PC-3 (cell line): ENCODE results near the gene PIP5K1C. TPM values are rescaled to one million over a fixed set of nuclear protein-coding genes. Genes with fewer than 3 reads are reported as not detected.
A peak's percentile ranks its signal among the peaks of the same experiment; 100 is the strongest.

Experiments
- ATAC-seq: fragments of 200-7000 bp; cut with Tn5 transposase; 2 replicates; pipeline ENCODE4 v1.9.1; 2020; ENCODE audit warnings: mild to moderate bottlenecking, moderate library complexity
- BruUV-seq: library from RNA; stranded (reverse); fragments of 400-500 nt; replicated peaks from 2 replicates; lab custom pipeline; 2021; lab: Mats Ljungman, UMichigan
- CTCF ChIA-PET: fragments of 300-600 bp; sonication (Branson Sonifier 250); formaldehyde crosslinking; loops from one replicate; lab custom pipeline; 2022; ENCODE audit warnings: antibody characterized with exemption; lab: Charles Lee
- POLR2A ChIA-PET: fragments of 300-600 bp; sonication (Branson Sonifier 250); formaldehyde crosslinking; loops from one replicate; lab custom pipeline; 2022; ENCODE audit warnings: antibody characterized with exemption; ENCODE audit not compliant: unreplicated experiment; lab: Charles Lee
- DNase-seq: peaks from one replicate; pipeline ENCODE4 v3.0.0-alpha.2; 2015
- H2AFZ ChIP-seq: fragments of 300-600 bp; sonication (generic); 2 replicates; pipeline ENCODE4 v1.6.0; 2016; ENCODE audit warnings: antibody characterized with exemption, low read length
- H3F3A ChIP-seq: fragments of 300-600 bp; sonication (generic); one replicate; pipeline ENCODE4 v1.6.0; 2017; ENCODE audit warnings: antibody characterized with exemption, low read length, control low read depth, mild to moderate bottlenecking; ENCODE audit not compliant: unreplicated experiment
- H3K27ac ChIP-seq: fragments of 300-600 bp; sonication (generic); 2 replicates; pipeline ENCODE4 v1.5.1; 2016; ENCODE audit warnings: mild to moderate bottlenecking, low read length
- H3K27me3 ChIP-seq: fragments of 300-600 bp; sonication (generic); 2 replicates; pipeline ENCODE4 v1.6.1; 2016; ENCODE audit warnings: low read length, mixed read lengths
- H3K36me3 ChIP-seq: fragments of 300-600 bp; sonication (generic); 2 replicates; pipeline ENCODE4 v1.6.1; 2016; ENCODE audit warnings: low read depth, mixed run types, low read length, mixed read lengths
- H3K4me1 ChIP-seq: fragments of 300-600 bp; sonication (generic); 2 replicates; pipeline ENCODE4 v1.5.1; 2016; ENCODE audit warnings: low read length; ENCODE audit not compliant: insufficient read depth
- H3K4me2 ChIP-seq: fragments of 300-600 bp; sonication (generic); 2 replicates; pipeline ENCODE4 v1.6.0; 2016; ENCODE audit warnings: low read length
- H3K4me3 ChIP-seq: fragments of 300-600 bp; sonication (generic); 2 replicates; pipeline ENCODE4 v1.5.1; 2016; ENCODE audit warnings: mild to moderate bottlenecking, low read length, mixed read lengths
- H3K79me2 ChIP-seq: fragments of 300-600 bp; sonication (generic); 2 replicates; pipeline ENCODE4 v1.6.1; 2017; ENCODE audit warnings: low read length, mixed read lengths
- H3K9ac ChIP-seq: fragments of 300-600 bp; sonication (generic); 2 replicates; pipeline ENCODE4 v1.6.0; 2016; ENCODE audit warnings: mild to moderate bottlenecking, low read length
- H3K9me2 ChIP-seq: fragments of 300-600 bp; sonication (generic); replicated peaks from 2 replicates; pipeline ENCODE4 v1.6.1; 2016; ENCODE audit warnings: mixed run types, low read length, mixed read lengths
- H3K9me3 ChIP-seq: fragments of 300-600 bp; sonication (generic); 2 replicates; pipeline ENCODE4 v1.6.1; 2016; ENCODE audit warnings: low read length, mixed read lengths
- H4K20me1 ChIP-seq: fragments of 300-600 bp; sonication (generic); 2 replicates; pipeline ENCODE4 v1.6.1; 2016; ENCODE audit warnings: low read length, mixed read lengths
- EZH2 ChIP-seq: fragments of 300-600 bp; sonication (generic); IDR thresholded peaks from one replicate; pipeline ENCODE4 v1.6.1; 2017; ENCODE audit warnings: antibody characterized with exemption, mild to moderate bottlenecking, low read length; ENCODE audit not compliant: unreplicated experiment
- EZH2phosphoT487 ChIP-seq: fragments of 300-600 bp; sonication (generic); IDR thresholded peaks from 2 replicates; pipeline ENCODE4 v1.6.1; 2018; ENCODE audit warnings: mild to moderate bottlenecking, antibody characterized with exemption, low read length, borderline replicate concordance
- intact Hi-C: fragments of 100-400 bp; cut with micrococcal nuclease; formaldehyde crosslinking; loops from 2 replicates; pipeline ENCODE4 v1.9.0; 2023
- total RNA-seq: library from RNA; depleted of rRNA; stranded (reverse); fragments of >200 nt; gene quantifications from 2 replicates; pipeline ENCODE4 v1.2.3, GENCODE V29; 2014
- TF ChIP-seq, protein P1 (sequence below): fragments of 300-600 bp; sonication (generic); conservative IDR thresholded peaks from 2 replicates; pipeline ENCODE4 v1.5.1; 2017; ENCODE audit warnings: antibody characterized with exemption, low read depth, mild to moderate bottlenecking, low read length

Gene PIP5K1C
- total RNA-seq, 1 experiment from 2014 or later: 16.1 TPM

DNA sequence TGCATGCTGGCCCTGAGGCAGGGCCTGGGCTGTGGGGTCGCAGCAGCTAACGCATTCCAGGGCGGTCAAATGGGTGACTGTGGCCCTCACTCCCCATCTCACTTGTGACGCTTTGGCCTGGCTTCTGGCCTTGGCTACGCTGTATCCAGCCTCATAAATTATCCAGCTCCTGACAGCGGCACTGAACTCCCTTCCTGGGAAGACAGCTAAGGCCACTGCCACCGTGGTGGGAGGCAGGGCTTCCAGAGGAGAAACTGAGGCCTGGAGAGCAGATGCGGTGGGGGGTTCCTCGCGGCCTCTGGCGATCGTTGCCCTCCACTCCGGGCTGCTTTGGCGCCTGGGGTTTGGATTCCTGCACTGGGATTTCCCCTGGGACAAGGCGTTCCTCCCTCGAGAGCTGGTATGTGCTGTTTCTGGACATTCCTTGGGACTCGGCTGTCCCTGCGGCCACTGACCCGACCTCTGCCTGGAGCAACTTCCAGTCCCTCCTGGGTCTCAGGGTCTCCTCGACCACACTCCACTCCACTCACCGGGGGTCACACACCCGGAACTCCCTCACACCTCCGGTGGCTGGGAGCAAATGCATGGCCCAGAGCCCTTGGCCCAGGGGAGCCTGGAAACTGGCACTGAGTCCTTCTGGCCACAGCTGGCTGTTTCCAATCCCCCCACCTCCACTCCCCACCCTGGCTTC, 97.0 kb downstream of the PIP5K1C start:
- DNase-seq: no peak
- H3K4me2 ChIP-seq: no peak overlapping the region
- no peaks in the 10 kb centered on the region for H3K36me3 ChIP-seq
- H4K20me1 ChIP-seq: no peaks in the 10 kb centered on the region
- no peaks in the 10 kb centered on the region for H3K79me2 ChIP-seq
- H3K4me1 ChIP-seq: peaks cover 16% of the 10 kb centered on the region; the same call in 1 of the 2 replicates
- H3K9me3 ChIP-seq: no peaks in the 10 kb centered on the region
- H3F3A ChIP-seq: no peaks in the 10 kb centered on the region
- intact Hi-C loops: no loop called here
- H3K4me3 ChIP-seq: no peak overlapping the region
- no peak overlapping the region for H2AFZ ChIP-seq
- ChIA-PET CTCF (no interaction called here), POLR2A (no interaction called here)
- H3K9ac ChIP-seq: no peak overlapping the region
- BruUV-seq: no TSS peak
- TF ChIP-seq EZH2phosphoT487 (no peak), EZH2 (no peak)
- TF ChIP-seq, protein P1, sequence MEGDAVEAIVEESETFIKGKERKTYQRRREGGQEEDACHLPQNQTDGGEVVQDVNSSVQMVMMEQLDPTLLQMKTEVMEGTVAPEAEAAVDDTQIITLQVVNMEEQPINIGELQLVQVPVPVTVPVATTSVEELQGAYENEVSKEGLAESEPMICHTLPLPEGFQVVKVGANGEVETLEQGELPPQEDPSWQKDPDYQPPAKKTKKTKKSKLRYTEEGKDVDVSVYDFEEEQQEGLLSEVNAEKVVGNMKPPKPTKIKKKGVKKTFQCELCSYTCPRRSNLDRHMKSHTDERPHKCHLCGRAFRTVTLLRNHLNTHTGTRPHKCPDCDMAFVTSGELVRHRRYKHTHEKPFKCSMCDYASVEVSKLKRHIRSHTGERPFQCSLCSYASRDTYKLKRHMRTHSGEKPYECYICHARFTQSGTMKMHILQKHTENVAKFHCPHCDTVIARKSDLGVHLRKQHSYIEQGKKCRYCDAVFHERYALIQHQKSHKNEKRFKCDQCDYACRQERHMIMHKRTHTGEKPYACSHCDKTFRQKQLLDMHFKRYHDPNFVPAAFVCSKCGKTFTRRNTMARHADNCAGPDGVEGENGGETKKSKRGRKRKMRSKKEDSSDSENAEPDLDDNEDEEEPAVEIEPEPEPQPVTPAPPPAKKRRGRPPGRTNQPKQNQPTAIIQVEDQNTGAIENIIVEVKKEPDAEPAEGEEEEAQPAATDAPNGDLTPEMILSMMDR: no peak
- H3K27me3 ChIP-seq: no peaks in the 10 kb centered on the region
- no peak overlapping the region for H3K27ac ChIP-seq
- no peak for ATAC-seq
- no peaks in the 10 kb centered on the region for H3K9me2 ChIP-seq

DNA sequence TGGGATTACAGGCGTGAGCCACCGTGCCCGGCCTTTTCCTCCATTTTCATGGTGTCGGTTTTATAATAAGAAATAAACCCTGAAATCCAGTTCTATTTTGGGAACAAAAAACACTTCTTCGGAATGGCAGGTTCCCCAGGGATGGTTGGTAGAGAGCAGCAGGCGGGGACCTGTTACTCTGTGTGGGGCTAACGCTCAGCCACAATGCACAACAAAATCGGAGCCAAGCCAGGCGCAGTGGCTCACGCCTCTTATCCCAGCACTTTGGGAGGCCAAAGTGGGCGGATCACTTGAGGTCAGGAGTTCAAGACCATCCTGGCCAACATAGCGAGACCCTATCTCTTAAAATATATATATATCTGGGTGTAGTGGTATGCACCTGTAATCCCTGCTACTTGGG, 99.2 kb downstream of the PIP5K1C start:
- H3K27ac ChIP-seq: no peak overlapping the region
- no peaks in the 10 kb centered on the region for H3K27me3 ChIP-seq
- ChIA-PET CTCF (no interaction called here), POLR2A (no interaction called here)
- DNase-seq: no peak
- no peak overlapping the region for H3K9ac ChIP-seq
- H3K9me3 ChIP-seq: no peaks in the 10 kb centered on the region
- no peaks in the 10 kb centered on the region for H3K9me2 ChIP-seq
- no peak for ATAC-seq
- no peaks in the 10 kb centered on the region for H3F3A ChIP-seq
- H4K20me1 ChIP-seq: no peaks in the 10 kb centered on the region
- no peak overlapping the region for H3K4me3 ChIP-seq
- H3K4me2 ChIP-seq: no peak overlapping the region
- H2AFZ ChIP-seq: no peak overlapping the region
- H3K36me3 ChIP-seq: no peaks in the 10 kb centered on the region
- no peak for TF ChIP-seq EZH2phosphoT487
- TF ChIP-seq EZH2: no peak
- TF ChIP-seq, protein P1: no peak
- no peaks in the 10 kb centered on the region for H3K79me2 ChIP-seq
- intact Hi-C loops: no loop called here
- no TSS peak for BruUV-seq
- H3K4me1 ChIP-seq: peaks cover 5% of the 10 kb centered on the region; the same call in 1 of the 2 replicates

DNA sequence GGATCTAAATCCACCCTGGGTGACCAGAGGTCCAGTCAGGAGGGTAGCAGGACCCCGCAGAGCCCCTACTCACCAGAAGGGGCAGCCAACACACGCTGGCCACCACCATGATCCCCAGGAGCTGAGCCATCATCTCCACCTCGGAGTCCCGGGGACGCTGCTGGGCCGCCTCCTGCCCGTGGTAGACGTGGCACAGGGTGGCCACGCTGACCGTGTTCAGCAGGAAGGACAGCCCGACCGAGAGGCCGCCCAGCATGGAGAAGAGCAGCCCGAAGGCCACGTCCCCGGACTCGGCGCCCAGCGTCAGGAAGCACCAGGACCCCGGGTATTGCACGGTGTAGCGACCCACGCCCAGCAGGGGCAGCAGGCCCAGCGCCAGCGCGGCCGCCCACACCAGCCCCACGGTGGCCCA, 100.5 kb downstream of the PIP5K1C start:
- Histone ChIP-seq H3K79me2 (no peaks in the 10 kb centered on the region), H3K27ac (no peak overlapping the region), H4K20me1 (no peaks in the 10 kb centered on the region), H2AFZ (no peak overlapping the region), H3K9me3 (no peaks in the 10 kb centered on the region), H3K27me3 (no peaks in the 10 kb centered on the region), H3F3A (no peaks in the 10 kb centered on the region), H3K9ac (no peak overlapping the region), H3K4me3 (no peak overlapping the region), H3K9me2 (no peaks in the 10 kb centered on the region), H3K4me1 (no peaks in the 10 kb centered on the region), H3K36me3 (no peaks in the 10 kb centered on the region), H3K4me2 (no peak overlapping the region)
- intact Hi-C loops: no loop called here
- ATAC-seq (no peak), DNase-seq (no peak)
- TF ChIP-seq EZH2 (no peak), EZH2phosphoT487 (no peak)
- TF ChIP-seq, protein P1: 0 out of 2 replicates have a peak, but pooled peaks have one; percentile 19
- no TSS peak for BruUV-seq
- CTCF ChIA-PET: no interaction called here
- POLR2A ChIA-PET: no interaction called here
